ENCODE data around the gene ARID3B.

DNA sequence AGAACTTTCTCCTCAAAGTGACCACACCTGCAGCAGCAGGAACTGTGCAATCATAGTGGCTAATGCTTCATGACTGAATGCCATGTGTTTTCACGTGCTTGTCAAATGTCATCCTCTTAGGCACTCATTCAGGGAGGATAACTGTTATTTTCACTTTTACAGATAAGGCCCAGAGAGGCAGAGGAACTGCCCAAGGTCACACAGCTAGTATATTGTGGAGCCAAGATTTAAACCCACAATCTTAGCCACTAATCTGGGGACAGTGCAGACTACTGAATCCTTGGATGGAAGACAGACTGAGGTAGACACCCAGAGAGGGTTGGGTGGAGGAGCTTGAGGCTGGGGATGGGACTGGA lies 64.8 kb downstream of the ARID3B start:
- TF ChIP-seq, protein P1, sequence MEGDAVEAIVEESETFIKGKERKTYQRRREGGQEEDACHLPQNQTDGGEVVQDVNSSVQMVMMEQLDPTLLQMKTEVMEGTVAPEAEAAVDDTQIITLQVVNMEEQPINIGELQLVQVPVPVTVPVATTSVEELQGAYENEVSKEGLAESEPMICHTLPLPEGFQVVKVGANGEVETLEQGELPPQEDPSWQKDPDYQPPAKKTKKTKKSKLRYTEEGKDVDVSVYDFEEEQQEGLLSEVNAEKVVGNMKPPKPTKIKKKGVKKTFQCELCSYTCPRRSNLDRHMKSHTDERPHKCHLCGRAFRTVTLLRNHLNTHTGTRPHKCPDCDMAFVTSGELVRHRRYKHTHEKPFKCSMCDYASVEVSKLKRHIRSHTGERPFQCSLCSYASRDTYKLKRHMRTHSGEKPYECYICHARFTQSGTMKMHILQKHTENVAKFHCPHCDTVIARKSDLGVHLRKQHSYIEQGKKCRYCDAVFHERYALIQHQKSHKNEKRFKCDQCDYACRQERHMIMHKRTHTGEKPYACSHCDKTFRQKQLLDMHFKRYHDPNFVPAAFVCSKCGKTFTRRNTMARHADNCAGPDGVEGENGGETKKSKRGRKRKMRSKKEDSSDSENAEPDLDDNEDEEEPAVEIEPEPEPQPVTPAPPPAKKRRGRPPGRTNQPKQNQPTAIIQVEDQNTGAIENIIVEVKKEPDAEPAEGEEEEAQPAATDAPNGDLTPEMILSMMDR (conservative IDR thresholded peaks at IDR 0.05 in 1 of 2, IDR thresholded peaks at IDR 0.05 in 1 of 2; ENCODE audit: low read depth in 1 of 2, low read length in 2 of 2): no peak
- no peak for TF ChIP-seq EZH2 (IDR thresholded peaks at IDR 0.05; ENCODE audit: low read length, missing control alignments)
